GM12878 (cell line): ENCODE data around the gene CDH4. TPM values are rescaled to one million over a fixed set of nuclear protein-coding genes. Genes with fewer than 3 reads are reported as not detected.

Experiments
- ATAC-seq: fragments of 200-7000 bp; cut with Tn5 transposase; 3 replicates; pipeline ENCODE4 v1.9.1; 2020; ENCODE audit warnings: mild to moderate bottlenecking, moderate library complexity
- BruUV-seq: library from RNA; stranded (reverse); fragments of 400-500 nt; replicated peaks from 2 replicates; lab custom pipeline; 2021; lab: Mats Ljungman, UMichigan
- CTCF ChIA-PET: fragments of 300-600 bp; sonication (Branson Sonifier 250); formaldehyde crosslinking; extraction: SDS; loops from one replicate; lab custom pipeline; 2021; ENCODE audit warnings: inconsistent platforms; lab: Yijun Ruan, JAX
- POLR2A ChIA-PET: fragments of 350-600 bp; formaldehyde crosslinking; extraction: SDS; loops from one replicate; lab custom pipeline; 2021; ENCODE audit warnings: inconsistent platforms; lab: Charles Lee
- RAD21 ChIA-PET: fragments of 300-600 bp; sonication (Branson Sonifier 250); formaldehyde crosslinking; loops from one replicate; lab custom pipeline; 2023; ENCODE audit warnings: antibody characterized with exemption; ENCODE audit not compliant: unreplicated experiment; lab: Charles Lee
- SMC1A ChIA-PET: fragments of 300-600 bp; sonication (Branson Sonifier 250); formaldehyde crosslinking; loops from one replicate; lab custom pipeline; 2023; ENCODE audit not compliant: unreplicated experiment, uncharacterized antibody; lab: Charles Lee
- DNase-seq: peaks from one replicate; pipeline ENCODE4 v3.0.0-alpha.2; 2011; ENCODE audit warnings: low read depth, low spot score
- FAIRE-seq: peaks from 3 replicates; lab custom pipeline; 2011; peaks lifted over from hg19 to GRCh38; lab: Jason Lieb, UNC
- H2AFZ ChIP-seq: 2 replicates; pipeline ENCODE4 v1.6.0; 2011; ENCODE audit warnings: low read depth, low read length, control low read depth; ENCODE audit not compliant: control insufficient read depth
- H3K27ac ChIP-seq: 2 replicates; pipeline ENCODE4 v1.5.1; 2011; ENCODE audit warnings: control low read depth; ENCODE audit not compliant: control insufficient read depth, insufficient read depth
- H3K27me3 ChIP-seq, 2 experiments: replicated peaks in 1 of 2; 2 replicates each; pipeline versions ENCODE4 v1.6.0 to v1.6.1; 2011; ENCODE audit warnings: low read length in 1 of 2; ENCODE audit not compliant: control insufficient read depth in 2 of 2, insufficient read depth in 2 of 2
- H3K36me3 ChIP-seq, 2 experiments: 2 replicates each; pipeline ENCODE4 v1.5.1; 2011; ENCODE audit warnings: low read length in 1 of 2; ENCODE audit not compliant: control insufficient read depth in 2 of 2, insufficient read depth in 2 of 2
- H3K4me1 ChIP-seq: 2 replicates; pipeline ENCODE4 v1.6.1; 2011; ENCODE audit warnings: mild to moderate bottlenecking, low read length, moderate library complexity, mixed read lengths; ENCODE audit not compliant: control insufficient read depth, insufficient read depth
- H3K4me2 ChIP-seq: 2 replicates; pipeline ENCODE4 v1.6.0; 2011; ENCODE audit warnings: control low read depth; ENCODE audit not compliant: control insufficient read depth, insufficient read depth
- H3K4me3 ChIP-seq: fragments of 200-600 bp; sonication (generic); 2 replicates; pipeline ENCODE4 v1.5.1; 2016
- H3K79me2 ChIP-seq: 2 replicates; pipeline ENCODE4 v1.6.0; 2011; ENCODE audit warnings: low read length; ENCODE audit not compliant: control insufficient read depth, insufficient read depth
- H3K9ac ChIP-seq: 2 replicates; pipeline ENCODE4 v1.8.0; 2011; ENCODE audit warnings: low read length, control low read depth, mixed read lengths; ENCODE audit not compliant: control insufficient read depth, insufficient read depth
- H3K9me3 ChIP-seq: replicated peaks from 3 replicates; pipeline ENCODE4 v1.5.1; 2011; ENCODE audit warnings: mild to moderate bottlenecking, low read length; ENCODE audit not compliant: control insufficient read depth, insufficient read depth
- H4K20me1 ChIP-seq: 2 replicates; pipeline ENCODE4 v1.6.0; 2011; ENCODE audit not compliant: control insufficient read depth, insufficient read depth
- CUX1 ChIP-seq: IDR thresholded peaks from 2 replicates; pipeline ENCODE4 v1.6.1; 2012; ENCODE audit warnings: improper control_type of control experiment, low read depth, low read length; ENCODE audit not compliant: insufficient replicate concordance
- FOXK2 ChIP-seq: fragments of 450-650 bp; IDR thresholded peaks from 2 replicates; pipeline ENCODE4 v1.6.1; 2017; ENCODE audit warnings: mild to moderate bottlenecking, moderate library complexity
- WGBS: methylation state at CpG from one replicate; pipeline ENCODE4 v1.1.6; 2016; ENCODE audit warnings: low lambda C conversion rate; ENCODE audit not compliant: insufficient replicate concordance, insufficient coverage; ENCODE audit errors: missing lambda C conversion rate; 5-methylcytosine and 5-hydroxymethylcytosine counted together
- in situ Hi-C: fragments of 300-500 bp; cut with MboI; formaldehyde crosslinking; loops from 9 replicates; pipeline ENCODE4 v1.14.3; 2018; ENCODE audit warnings: mixed read lengths
- intact Hi-C: fragments of 100-400 bp; cut with micrococcal nuclease; formaldehyde crosslinking; loops from one replicate; pipeline ENCODE4 v1.14.2; 2022; ENCODE audit not compliant: unreplicated experiment
- polyA plus RNA-seq, 11 experiments: library from polyadenylated mRNA; depleted of rRNA in 4 of 11; unstranded in 6 of 11; stranded (reverse) in 5 of 11; fragments of >200 nt; fragmentation: Nextera tagmentation in 4 of 11; fragmentation: Illumina TruSeq in 1 of 11; extraction: Ambion mirVana in 4 of 11; extraction: Trizol in 1 of 11; gene quantifications; 1 replicate in 1 of 11; 2 replicates in 10 of 11; pipeline versions ENCODE4 v1.2.1 to v1.2.3, GENCODE V29; 2011 to 2016; ENCODE audit warnings: inconsistent platforms in 2 of 11, missing spikeins in 2 of 11, low read depth in 1 of 11
- total RNA-seq, 4 experiments: library from RNA; depleted of rRNA in 3 of 4; stranded (reverse); fragments of >200 nt in 3 of 4; fragmentation: Illumina TruSeq in 1 of 4; extraction: Trizol in 1 of 4; gene quantifications; 2 replicates each; pipeline versions ENCODE4 v1.2.1 to v1.2.3, GENCODE V29; 2013 to 2021
- TF ChIP-seq, protein P1 (sequence below): fragments of 450-650 bp; IDR thresholded peaks from 2 replicates; pipeline ENCODE4 v1.6.1; 2018; ENCODE audit warnings: borderline replicate concordance, mild to moderate bottlenecking; ENCODE audit not compliant: partially characterized antibody

Gene CDH4
- total and polyA plus RNA-seq, 10 of the 15 experiments (the other 5 are each of a cell fraction or from before 2014, with no cell fraction given) = not detected

DNA sequence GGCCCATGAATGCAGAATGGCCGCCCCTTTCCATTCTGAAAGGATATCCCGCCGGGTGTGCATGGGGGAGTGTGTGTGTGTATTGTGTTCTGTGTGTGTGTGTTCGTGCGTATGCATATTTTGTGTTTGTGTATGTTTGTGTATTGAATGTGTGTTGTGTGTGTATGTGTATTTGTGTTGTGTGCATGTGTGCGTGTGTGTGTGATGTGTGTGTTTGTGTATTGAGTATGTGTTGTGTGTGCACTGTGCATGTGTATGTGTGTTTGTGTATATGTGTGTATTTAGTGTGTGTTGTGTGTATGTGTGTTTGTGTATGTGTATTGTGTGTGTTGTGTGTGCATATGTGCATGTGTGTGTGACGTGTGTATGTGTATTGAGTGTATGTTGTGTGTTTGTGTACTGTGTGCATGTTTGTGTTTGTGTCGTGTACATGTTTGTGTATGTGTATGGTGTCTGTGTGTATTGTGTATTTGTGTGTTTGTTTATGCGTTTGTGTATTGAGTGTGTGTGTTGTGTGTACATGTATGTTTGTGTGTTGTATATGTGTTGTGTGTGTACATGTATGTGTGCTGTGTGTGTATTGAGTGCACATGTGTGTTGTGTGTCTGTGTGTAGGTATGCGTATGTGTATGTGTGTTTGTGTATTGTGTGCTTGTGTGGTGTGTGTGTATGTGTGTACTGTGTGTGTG is 587.3 kb downstream of the CDH4 start:
- H3K36me3 ChIP-seq = no peaks in the 10 kb centered on the region
- WGBS = 79% methylated on average over 10 of the region's 10 CpGs
- no peak overlapping the region for H3K27ac ChIP-seq
- ATAC-seq = no peak
- no peaks in the 10 kb centered on the region for H3K79me2 ChIP-seq
- H3K4me2 ChIP-seq = no peak overlapping the region
- BruUV-seq = no TSS peak
- H3K4me1 ChIP-seq = no peaks in the 10 kb centered on the region
- no peak for TF ChIP-seq CUX1
- 0 out of 2 replicates have a peak, but pooled peaks have one; percentile 8 for TF ChIP-seq FOXK2
- TF ChIP-seq, protein P1, sequence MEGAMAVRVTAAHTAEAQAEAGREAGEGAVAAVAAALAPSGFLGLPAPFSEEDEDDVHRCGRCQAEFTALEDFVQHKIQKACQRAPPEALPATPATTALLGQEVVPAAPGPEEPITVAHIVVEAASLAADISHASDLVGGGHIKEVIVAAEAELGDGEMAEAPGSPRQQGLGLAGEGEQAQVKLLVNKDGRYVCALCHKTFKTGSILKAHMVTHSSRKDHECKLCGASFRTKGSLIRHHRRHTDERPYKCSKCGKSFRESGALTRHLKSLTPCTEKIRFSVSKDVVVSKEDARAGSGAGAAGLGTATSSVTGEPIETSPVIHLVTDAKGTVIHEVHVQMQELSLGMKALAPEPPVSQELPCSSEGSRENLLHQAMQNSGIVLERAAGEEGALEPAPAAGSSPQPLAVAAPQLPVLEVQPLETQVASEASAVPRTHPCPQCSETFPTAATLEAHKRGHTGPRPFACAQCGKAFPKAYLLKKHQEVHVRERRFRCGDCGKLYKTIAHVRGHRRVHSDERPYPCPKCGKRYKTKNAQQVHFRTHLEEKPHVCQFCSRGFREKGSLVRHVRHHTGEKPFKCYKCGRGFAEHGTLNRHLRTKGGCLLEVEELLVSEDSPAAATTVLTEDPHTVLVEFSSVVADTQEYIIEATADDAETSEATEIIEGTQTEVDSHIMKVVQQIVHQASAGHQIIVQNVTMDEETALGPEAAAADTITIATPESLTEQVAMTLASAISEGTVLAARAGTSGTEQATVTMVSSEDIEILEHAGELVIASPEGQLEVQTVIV = peak; percentile 6
- no peaks in the 10 kb centered on the region for H4K20me1 ChIP-seq
- H3K4me3 ChIP-seq = no peak overlapping the region
- intact Hi-C loops (no loop called here), in situ Hi-C loops (loop anchor here (25.0 kb wide), 2 partner anchors 627 to 852 kb away; no protein-coding TSS in a partner anchor)
- no peaks in the 10 kb centered on the region; a peak in 1 of 4 replicates for H3K27me3 ChIP-seq
- H2AFZ ChIP-seq = no peak overlapping the region
- ChIA-PET POLR2A (no interaction called here), RAD21 (no interaction called here), SMC1A (no interaction called here), CTCF (no interaction called here)
- H3K9me3 ChIP-seq = no peaks in the 10 kb centered on the region
- FAIRE-seq = no peak
- H3K9ac ChIP-seq = no peak overlapping the region
- no peak for DNase-seq
